SK-N-SH treated with all-trans-retinoic acid at 6 μM for 48 hours (cell line): Measurements from ENCODE around the gene FAM241B.

Experiments used
- ISL1 ChIP-seq: fragments of 250-450 bp; sonication (Bioruptor Pico); IDR thresholded peaks from 2 replicates; pipeline ENCODE4 v2.1.2; 2022; ENCODE audit warnings: mild to moderate bottlenecking, moderate library complexity
- PATZ1 ChIP-seq: fragments of 250-450 bp; sonication (Bioruptor Pico); IDR thresholded peaks from 2 replicates; pipeline ENCODE4 v1.8.0; 2020; ENCODE audit warnings: mild to moderate bottlenecking, moderate library complexity, borderline replicate concordance
- RARB ChIP-seq: fragments of 250-450 bp; sonication (Bioruptor Pico); IDR thresholded peaks from 2 replicates; pipeline ENCODE4 v1.8.0; 2021; ENCODE audit warnings: mild to moderate bottlenecking, moderate library complexity
- SNAI2 ChIP-seq: fragments of 250-450 bp; sonication (Bioruptor Pico); IDR thresholded peaks from 2 replicates; pipeline ENCODE4 v1.5.0; 2020; ENCODE audit warnings: mild to moderate bottlenecking, moderate library complexity
- ZFP3 ChIP-seq: fragments of 250-450 bp; sonication (Bioruptor Pico); IDR thresholded peaks from 2 replicates; pipeline ENCODE4 v1.5.0; 2020; ENCODE audit warnings: mild to moderate bottlenecking, moderate library complexity

DNA sequence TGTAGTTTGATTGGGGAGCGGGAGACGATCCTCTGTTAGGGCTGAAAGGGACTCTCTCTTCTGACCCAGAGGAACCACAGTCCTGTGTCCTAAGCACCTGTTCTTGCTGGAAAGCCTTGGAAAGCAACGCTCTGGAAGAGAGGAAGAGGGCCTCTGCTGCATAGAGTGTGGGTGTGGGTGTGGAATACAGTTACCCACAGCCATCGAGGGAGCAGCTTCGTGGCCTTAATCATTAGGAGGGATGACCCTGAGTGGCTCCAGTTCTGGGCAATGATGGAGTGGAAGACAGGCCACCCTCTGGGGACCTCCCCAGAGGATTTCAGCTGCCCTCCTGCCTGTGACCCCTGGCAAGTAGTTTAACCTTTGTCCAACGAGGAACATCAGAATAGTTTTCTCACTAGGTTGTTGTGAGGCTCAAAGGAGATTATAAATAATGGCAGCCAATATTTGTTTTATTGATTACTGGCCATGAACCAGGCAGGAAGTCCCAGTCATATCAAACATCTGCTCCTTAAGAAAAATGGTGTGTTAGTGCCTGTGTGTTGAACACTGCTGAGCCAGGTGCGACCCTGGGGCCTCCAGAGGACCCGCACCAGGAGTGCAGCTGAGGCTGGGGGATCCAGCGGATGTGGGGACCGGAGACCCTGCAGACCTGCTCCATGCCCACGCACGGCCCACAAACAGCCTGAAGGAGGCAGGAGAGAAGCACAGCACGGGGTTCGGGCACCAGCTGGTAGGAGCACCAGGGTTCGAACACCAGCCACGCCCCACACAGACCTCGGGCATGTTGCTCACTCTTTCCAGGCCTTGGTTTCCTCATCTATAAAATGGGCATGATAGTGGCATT lies 35.6 kb downstream of the FAM241B start:
- TF ChIP-seq RARB (no peak), PATZ1 (CRISPR knock-in tag) (no peak), ZFP3 (CRISPR knock-in tag) (no peak), ISL1 (CRISPR knock-in tag) (no peak), SNAI2 (CRISPR knock-in tag) (no peak)
